Tibial artery (tissue), 4 donors: Measurements from ENCODE around the gene LTB.

Experiments used
- DNase-seq, 2 donors: peaks; one replicate each; pipeline ENCODE4 v3.0.0-alpha.2; 2019
- H3K27ac ChIP-seq, 2 donors: fragments of 200-600 bp; sonication (generic) in 1 of 2; 1 replicate in 1 of 2; 2 replicates in 1 of 2; pipeline ENCODE4 v1.5.1; 2018 to 2019; ENCODE audit warnings: mild to moderate bottlenecking in 1 of 2
- H3K27me3 ChIP-seq, 2 donors: fragments of 200-600 bp; sonication (generic) in 1 of 2; one replicate each; pipeline versions ENCODE4 v1.5.1 to v1.6.0; 2016 to 2019
- H3K36me3 ChIP-seq, 3 donors: fragments of 200-600 bp; sonication (generic) in 2 of 3; one replicate each; pipeline ENCODE4 v1.5.1; 2016 to 2019; ENCODE audit warnings: mild to moderate bottlenecking in 2 of 3
- H3K4me1 ChIP-seq, 4 donors: fragments of 200-600 bp; sonication (generic) in 2 of 4; 1 replicate in 3 of 4; 2 replicates in 1 of 4; pipeline ENCODE4 v1.5.1; 2016 to 2019
- H3K4me3 ChIP-seq, 2 donors: fragments of 200-600 bp; sonication (generic) in 1 of 2; 1 replicate in 1 of 2; 2 replicates in 1 of 2; pipeline ENCODE4 v1.5.1; 2018 to 2019; ENCODE audit warnings: mild to moderate bottlenecking in 2 of 2
- H3K9me3 ChIP-seq, 3 donors: fragments of 200-600 bp; sonication (generic) in 1 of 3; one replicate each; pipeline ENCODE4 v1.5.1; 2016 to 2019
- intact Hi-C: fragments of 100-400 bp; cut with DNase I; formaldehyde crosslinking; loops from one replicate; pipeline ENCODE4 v1.15.0; 2023; ENCODE audit warnings: low total_unique reads
- TF ChIP-seq, protein P1 (sequence below), 2 experiments: fragments of 200-600 bp in 1 of 2; fragments of 450-650 bp in 1 of 2; IDR thresholded peaks; one replicate each; pipeline ENCODE4 v1.5.1; 2017 to 2019; ENCODE audit warnings: antibody characterized with exemption in 2 of 2, mild to moderate bottlenecking in 1 of 2, moderate library complexity in 1 of 2

LTB gene

DNA sequence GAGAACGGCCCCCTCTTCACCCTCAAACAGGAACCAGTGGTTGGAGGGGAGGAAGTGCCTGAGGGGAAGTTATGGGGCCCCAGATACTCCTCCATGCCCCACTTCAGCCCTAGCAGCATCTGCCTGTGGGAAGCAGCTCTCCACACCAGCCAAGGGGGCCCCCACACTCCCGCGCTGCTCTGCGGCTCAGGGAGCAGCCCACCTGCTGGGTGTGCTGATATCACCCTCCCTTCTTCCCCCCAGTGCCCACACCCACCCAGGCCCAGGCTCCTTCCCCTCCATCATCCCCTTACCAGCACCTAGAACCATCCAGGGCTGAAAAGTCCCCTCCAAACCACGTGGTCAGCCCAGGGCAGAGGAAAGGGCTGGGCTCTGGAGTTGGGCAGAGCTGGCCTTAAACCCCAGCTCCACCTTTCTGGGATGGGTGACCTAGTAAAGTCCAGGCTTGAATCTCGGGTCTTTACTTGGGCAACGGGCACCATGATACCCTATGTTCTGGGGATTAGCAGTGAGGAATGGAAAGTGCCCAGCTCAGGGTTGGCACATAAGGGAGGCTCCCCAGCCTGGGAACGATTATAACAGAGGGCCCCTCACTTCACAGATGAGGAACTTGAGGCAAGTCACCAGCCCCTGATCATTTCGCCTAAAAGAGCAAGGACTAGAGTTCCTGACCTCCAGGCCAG is 4.5 kb upstream of the LTB start:
- DNase-seq = no peak
- Histone ChIP-seq H3K4me1 (peaks cover 0 to 7% (median 4%) of the 10 kb centered on the region in 4 donors), H3K36me3 (no peaks in the 10 kb centered on the region), H3K27me3 (peaks cover 0 to 23% of the 10 kb centered on the region in 2 donors), H3K9me3 (no peaks in the 10 kb centered on the region), H3K4me3 (no peak overlapping the region), H3K27ac (no peak overlapping the region)
- TF ChIP-seq, protein P1, sequence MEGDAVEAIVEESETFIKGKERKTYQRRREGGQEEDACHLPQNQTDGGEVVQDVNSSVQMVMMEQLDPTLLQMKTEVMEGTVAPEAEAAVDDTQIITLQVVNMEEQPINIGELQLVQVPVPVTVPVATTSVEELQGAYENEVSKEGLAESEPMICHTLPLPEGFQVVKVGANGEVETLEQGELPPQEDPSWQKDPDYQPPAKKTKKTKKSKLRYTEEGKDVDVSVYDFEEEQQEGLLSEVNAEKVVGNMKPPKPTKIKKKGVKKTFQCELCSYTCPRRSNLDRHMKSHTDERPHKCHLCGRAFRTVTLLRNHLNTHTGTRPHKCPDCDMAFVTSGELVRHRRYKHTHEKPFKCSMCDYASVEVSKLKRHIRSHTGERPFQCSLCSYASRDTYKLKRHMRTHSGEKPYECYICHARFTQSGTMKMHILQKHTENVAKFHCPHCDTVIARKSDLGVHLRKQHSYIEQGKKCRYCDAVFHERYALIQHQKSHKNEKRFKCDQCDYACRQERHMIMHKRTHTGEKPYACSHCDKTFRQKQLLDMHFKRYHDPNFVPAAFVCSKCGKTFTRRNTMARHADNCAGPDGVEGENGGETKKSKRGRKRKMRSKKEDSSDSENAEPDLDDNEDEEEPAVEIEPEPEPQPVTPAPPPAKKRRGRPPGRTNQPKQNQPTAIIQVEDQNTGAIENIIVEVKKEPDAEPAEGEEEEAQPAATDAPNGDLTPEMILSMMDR (IDR thresholded peaks at IDR 0.05) = no peak
- intact Hi-C loops = no loop called here

DNA sequence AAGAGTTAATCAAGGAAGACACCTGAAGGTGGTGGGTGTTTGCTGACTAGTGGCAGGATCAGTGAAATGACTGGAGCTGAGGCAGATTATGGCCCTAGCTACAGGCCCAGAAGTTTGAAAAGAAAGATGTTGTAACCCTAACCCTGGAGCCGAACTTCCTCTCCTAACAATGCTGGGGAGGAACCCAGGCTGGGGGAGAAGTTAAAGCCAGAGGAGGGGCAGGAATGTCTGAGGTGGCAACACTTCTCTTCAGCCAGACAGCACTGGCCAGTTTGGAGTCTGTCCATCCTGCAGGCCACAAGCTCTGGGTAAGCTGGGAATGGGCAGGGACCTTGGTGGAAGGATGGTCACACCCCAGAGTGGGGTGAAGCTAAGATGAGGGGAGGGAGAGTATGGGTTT is 3.8 kb upstream of the LTB start, which contains the start of gene LST1:
TSS of gene LST1 (plus strand) at position 270 of the 400 bp plus-strand sequence. CDS start 1,023 bp downstream, outside the sequence.
- peak in 1 of 2 donors; percentile 47 for DNase-seq
- peaks cover 0 to 13% (median 8%) of the 10 kb centered on the region in 4 donors for H3K4me1 ChIP-seq
- H3K27ac ChIP-seq = no peak within 1 kb of the TSS
- no peak within 1 kb of the TSS for H3K4me3 ChIP-seq
- intact Hi-C loops = no loop called here
- peaks cover 0 to 23% of the 10 kb centered on the region in 2 donors for H3K27me3 ChIP-seq
- H3K9me3 ChIP-seq = no peaks in the 10 kb centered on the region
- TF ChIP-seq, protein P1 (IDR thresholded peaks at IDR 0.05) = no peak
- H3K36me3 ChIP-seq = no peaks in the 10 kb centered on the region

DNA sequence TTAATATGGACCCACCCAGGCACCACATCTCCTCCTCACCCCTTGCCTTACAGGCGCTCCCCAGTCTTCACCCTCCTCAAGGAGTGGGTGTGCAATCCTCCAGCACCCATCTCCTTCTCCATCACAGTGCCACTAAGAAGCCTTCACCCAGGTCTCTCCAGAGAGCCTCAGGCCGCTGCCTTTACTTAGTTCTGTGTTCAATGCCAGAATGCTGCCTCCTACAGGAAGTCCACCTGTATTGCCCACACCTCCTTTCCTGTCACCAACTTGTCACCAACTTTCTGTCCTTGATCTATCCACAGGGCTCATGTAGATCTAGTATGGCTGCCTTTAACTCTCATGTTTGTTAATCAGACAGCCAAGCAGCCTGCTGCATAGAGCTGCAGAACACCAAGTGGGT is 3.3 kb upstream of the LTB start:
- intact Hi-C loops = no loop called here

DNA sequence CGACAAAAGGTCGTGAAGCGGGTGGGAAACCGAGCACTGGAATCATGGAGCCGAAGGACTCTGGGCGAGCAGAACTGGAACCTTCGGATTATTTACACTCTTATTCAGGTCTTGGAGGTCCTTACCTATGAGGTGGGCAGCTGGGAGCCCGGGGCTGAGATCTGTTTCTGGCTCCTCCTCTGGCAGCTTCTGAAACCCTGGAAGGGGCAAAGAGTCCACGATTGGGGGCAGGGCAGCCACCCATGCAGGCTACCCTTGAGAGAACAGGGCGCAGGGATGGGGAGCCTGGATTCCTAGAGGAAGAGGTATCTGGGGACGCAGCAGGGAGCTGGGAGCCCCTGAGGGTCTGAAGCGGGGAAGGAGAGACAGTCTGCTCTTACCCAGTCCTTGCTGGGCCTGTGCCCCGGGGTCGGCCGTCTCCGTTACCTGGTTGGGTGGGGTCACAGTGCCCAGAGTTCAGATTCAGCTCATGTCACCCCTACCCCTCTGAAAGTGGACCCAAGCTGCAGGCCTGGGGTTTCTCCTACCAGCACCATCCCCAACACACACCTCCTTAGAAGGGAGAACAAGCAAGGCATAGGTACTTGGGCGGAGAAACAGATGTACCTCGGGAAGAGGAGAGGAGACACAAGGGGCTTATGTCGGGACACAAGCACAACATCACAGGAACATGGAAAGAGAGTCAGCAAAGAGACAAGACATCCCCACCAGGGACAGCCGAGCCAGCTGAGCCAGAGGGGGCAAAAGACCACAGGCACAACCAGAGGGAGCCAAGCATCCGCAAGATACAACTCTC is 592 bp downstream of the LTB start:
- no peaks in the 10 kb centered on the region for H3K36me3 ChIP-seq
- TF ChIP-seq, protein P1 (IDR thresholded peaks at IDR 0.05) = no peak
- peak overlapping the region; percentile 61 to 66 for H3K4me3 ChIP-seq
- intact Hi-C loops = no loop called here
- H3K4me1 ChIP-seq = peaks cover 0 to 16% (median 11%) of the 10 kb centered on the region in 4 donors
- H3K27me3 ChIP-seq = peaks cover 0 to 4% of the 10 kb centered on the region in 2 donors
- DNase-seq = no peak
- H3K9me3 ChIP-seq = no peaks in the 10 kb centered on the region
- peak overlapping the region; percentile 56 to 76 for H3K27ac ChIP-seq

More for the DNA sequence above, 3.3 kb upstream of the LTB start:
- Histone ChIP-seq H3K9me3 (no peaks in the 10 kb centered on the region), H3K4me3 (no peak overlapping the region), H3K27ac (no peak overlapping the region), H3K27me3 (peaks cover 0 to 23% of the 10 kb centered on the region in 2 donors), H3K4me1 (peaks cover 0 to 14% (median 10%) of the 10 kb centered on the region in 4 donors), H3K36me3 (no peaks in the 10 kb centered on the region)
- TF ChIP-seq, protein P1 (IDR thresholded peaks at IDR 0.05) = no peak
- DNase-seq = no peak

DNA sequence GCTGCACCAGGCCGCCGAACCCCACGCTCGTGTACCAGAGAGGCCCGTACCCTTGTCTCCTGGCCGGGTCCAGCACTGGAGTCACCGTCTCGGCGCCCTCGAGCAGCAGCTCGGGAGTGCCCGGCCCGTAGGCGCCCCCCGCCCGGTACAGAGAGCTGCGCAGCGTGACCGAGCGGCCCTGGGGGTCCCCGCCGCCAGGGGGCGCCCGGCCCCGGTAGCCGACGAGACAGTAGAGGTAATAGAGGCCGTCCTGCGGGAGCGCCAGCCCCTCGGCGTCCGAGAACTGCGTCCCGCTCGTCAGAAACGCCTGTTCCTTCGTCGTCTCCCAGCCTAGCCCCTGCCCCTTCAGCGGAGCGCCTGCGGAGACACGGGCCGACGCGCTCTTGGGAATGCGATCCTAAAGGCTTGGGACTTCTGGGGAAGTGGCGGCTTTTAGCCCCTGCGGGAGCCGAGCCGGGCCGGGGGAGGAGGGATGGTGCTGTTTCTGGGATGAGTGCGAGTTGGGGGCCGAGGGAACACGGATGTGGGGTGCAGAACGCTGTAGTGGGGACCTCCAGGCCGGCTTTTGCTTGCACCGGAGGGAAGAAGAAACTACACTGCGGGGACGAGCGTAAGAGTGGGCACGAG is 1.3 kb downstream of the LTB start:
- peaks cover 0 to 16% (median 11%) of the 10 kb centered on the region in 4 donors for H3K4me1 ChIP-seq
- H3K4me3 ChIP-seq = peak overlapping the region; percentile 61 to 66
- H3K9me3 ChIP-seq = no peaks in the 10 kb centered on the region
- intact Hi-C loops = no loop called here
- H3K36me3 ChIP-seq = no peaks in the 10 kb centered on the region
- peak overlapping the region; percentile 56 to 76 for H3K27ac ChIP-seq
- H3K27me3 ChIP-seq = no peaks in the 10 kb centered on the region
- TF ChIP-seq, protein P1 (IDR thresholded peaks at IDR 0.05) = peak; percentile 96 to 98
- DNase-seq = peak; percentile 84 to 89
